ENCODE results near the gene FAM209A.
"Not testable (repeated sequence)": the region's sequence is repeated elsewhere in the genome, so short reads cannot be mapped to it uniquely, and the experiment has no call there.

FAM209A gene, protein sequence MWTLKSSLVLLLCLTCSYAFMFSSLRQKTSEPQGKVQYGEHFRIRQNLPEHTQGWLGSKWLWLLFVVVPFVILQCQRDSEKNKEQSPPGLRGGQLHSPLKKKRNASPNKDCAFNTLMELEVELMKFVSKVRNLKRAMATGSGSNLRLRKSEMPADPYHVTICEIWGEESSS

GRCh38 chr20:56524444-56524843 lies at the start of gene FAM209A:
FAM209A (plus strand) TSS chr20:56524744; CDS start chr20:56524809, 65 bp downstream.
- not testable (repeated sequence) for H3K27ac ChIP-seq

DNA sequence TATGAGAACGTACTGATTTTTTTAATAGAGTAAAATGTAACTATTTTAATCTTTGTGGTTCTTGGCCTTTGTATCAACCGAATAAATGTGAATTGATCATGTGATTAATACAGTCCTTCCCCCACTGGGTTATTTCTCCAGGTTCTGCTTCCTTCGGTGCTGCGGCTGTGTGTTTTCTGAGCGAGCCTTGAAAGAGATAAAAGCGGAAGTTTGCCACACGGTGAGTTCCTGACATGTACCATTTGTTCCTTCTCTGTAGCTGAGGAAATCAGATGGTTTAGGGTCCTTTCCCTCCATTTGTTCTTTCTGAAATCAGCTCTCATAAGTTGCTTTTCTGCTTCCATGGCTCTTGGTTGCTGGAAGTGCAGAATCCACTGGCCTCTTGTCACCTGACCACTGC lies 40.6 kb upstream of the FAM209A start:
- TF ChIP-seq, protein P1, sequence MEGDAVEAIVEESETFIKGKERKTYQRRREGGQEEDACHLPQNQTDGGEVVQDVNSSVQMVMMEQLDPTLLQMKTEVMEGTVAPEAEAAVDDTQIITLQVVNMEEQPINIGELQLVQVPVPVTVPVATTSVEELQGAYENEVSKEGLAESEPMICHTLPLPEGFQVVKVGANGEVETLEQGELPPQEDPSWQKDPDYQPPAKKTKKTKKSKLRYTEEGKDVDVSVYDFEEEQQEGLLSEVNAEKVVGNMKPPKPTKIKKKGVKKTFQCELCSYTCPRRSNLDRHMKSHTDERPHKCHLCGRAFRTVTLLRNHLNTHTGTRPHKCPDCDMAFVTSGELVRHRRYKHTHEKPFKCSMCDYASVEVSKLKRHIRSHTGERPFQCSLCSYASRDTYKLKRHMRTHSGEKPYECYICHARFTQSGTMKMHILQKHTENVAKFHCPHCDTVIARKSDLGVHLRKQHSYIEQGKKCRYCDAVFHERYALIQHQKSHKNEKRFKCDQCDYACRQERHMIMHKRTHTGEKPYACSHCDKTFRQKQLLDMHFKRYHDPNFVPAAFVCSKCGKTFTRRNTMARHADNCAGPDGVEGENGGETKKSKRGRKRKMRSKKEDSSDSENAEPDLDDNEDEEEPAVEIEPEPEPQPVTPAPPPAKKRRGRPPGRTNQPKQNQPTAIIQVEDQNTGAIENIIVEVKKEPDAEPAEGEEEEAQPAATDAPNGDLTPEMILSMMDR (conservative IDR thresholded peaks at IDR 0.05): no peak
- TF ChIP-seq ZFX (IDR thresholded peaks at IDR 0.05): no peak
- no peak overlapping the region for H3K27ac ChIP-seq

DNA sequence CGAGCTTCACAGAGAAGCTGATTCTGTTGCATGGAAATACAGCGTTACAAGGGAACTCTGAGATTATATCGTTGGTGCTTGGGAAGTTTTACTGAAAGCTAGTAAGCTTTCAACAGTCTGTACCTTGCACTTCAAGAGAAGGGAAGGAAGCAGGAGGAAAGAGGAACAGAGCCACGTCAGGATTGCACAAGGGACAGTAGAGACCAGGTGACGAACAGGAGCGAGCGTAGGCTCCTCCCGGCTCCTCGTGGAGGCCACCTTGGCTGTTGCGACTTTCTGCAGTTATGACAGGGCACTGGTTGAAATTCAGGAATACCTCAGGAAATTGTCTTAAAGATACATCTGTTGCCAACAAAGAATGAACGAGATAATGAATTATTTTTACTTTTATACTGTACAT lies 37.3 kb upstream of the FAM209A start:
- H3K27ac ChIP-seq: no peak overlapping the region
- TF ChIP-seq, protein P1 (conservative IDR thresholded peaks at IDR 0.05): no peak
- TF ChIP-seq ZFX (IDR thresholded peaks at IDR 0.05): no peak

- no peak overlapping the region for H3K27ac ChIP-seq
- no peak for TF ChIP-seq ZFX (IDR thresholded peaks at IDR 0.05)
- TF ChIP-seq, protein P1 (conservative IDR thresholded peaks at IDR 0.05): no peak
Measured at GRCh38 chr20:56488566-56488965, 36.0 kb upstream of the FAM209A start.

- TF ChIP-seq, protein P1 (conservative IDR thresholded peaks at IDR 0.05): no peak
- no peak overlapping the region for H3K27ac ChIP-seq
Measured at GRCh38 chr20:56501116-56501515, 23.4 kb upstream of the FAM209A start.

DNA sequence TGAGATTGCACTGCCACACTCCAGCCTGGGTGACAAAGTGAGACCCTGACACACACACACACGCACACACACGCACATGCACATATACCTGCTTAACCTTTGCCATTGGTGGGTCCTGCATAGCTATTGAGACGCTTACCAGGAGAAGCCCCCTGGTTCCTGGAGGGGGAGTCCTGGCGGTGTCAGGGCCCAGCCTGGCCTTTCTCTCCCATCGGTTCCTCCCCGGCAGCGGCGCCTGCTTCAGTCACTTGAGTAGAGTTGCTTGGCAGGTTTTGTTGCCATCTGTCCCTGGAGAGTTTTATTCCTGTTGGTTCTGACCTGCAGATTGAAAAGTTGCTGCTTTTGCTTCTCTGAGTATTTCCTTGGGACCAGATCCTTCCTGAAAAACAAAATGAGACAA lies 20.6 kb upstream of the FAM209A start:
- H3K27ac ChIP-seq: no peak overlapping the region

GRCh38 chr20:56504373-56505005 lies 20.1 kb upstream of the FAM209A start:
- no peak overlapping the region for H3K27ac ChIP-seq
- TF ChIP-seq ZFX (IDR thresholded peaks at IDR 0.05): no peak
- TF ChIP-seq, protein P1 (conservative IDR thresholded peaks at IDR 0.05): peak; percentile 69

More for the DNA sequence above, 20.6 kb upstream of the FAM209A start:
- no peak for TF ChIP-seq ZFX (IDR thresholded peaks at IDR 0.05)
- TF ChIP-seq, protein P1 (conservative IDR thresholded peaks at IDR 0.05): no peak

DNA sequence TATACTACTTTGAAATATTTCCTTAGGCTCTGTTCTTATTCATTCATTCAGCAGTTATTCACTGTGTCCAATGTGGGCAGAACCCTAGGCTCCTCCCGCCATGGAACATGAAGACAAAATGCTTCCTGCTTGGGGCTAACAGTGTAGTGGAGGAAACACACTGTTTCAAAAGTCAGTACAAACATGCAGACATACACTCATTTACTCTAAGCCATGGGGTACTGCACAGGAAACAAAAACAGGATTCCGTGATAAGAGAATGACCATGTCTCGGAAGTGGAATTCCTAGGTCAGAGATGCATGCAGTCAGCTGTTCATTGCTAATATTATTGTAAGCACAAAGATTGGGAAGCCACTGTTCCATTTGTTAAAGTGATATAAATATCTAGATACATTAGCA lies 18.4 kb upstream of the FAM209A start:
- H3K27ac ChIP-seq: no peak overlapping the region
- no peak for TF ChIP-seq ZFX (IDR thresholded peaks at IDR 0.05)
- TF ChIP-seq, protein P1 (conservative IDR thresholded peaks at IDR 0.05): no peak

Data from C4-2B (cell line).